Chondrocyte (in vitro differentiated cells): ENCODE measurements around the gene CCDC7. TPM values are rescaled to one million over a fixed set of nuclear protein-coding genes. Genes with fewer than 3 reads are reported as not detected.
A peak's percentile ranks its signal among the peaks of the same experiment; 100 is the strongest.
"Not testable (repeated sequence)": the region's sequence is repeated elsewhere in the genome, so short reads cannot be mapped to it uniquely, and the experiment has no call there.

Experiments used
- DNase-seq: peaks from one replicate; pipeline ENCODE4 v3.0.0; 2021; ENCODE audit warnings: mixed read lengths, low spot score
- H3K27ac Mint-ChIP-seq: one replicate; pipeline ENCODE4 v1.8.0; 2021; ENCODE audit warnings: mild to moderate bottlenecking, moderate library complexity, mixed read lengths; ENCODE audit not compliant: unreplicated experiment
- H3K27me3 Mint-ChIP-seq: 2 replicates; pipeline ENCODE4 v1.8.0; 2021; ENCODE audit warnings: low read depth, mixed read lengths
- H3K36me3 Mint-ChIP-seq: 2 replicates; pipeline ENCODE4 v1.8.0; 2021; ENCODE audit warnings: low read depth, mixed read lengths
- H3K4me1 Mint-ChIP-seq: 2 replicates; pipeline ENCODE4 v1.8.0; 2021; ENCODE audit warnings: low read depth, mild to moderate bottlenecking, mixed read lengths
- H3K4me3 Mint-ChIP-seq: one replicate; pipeline ENCODE4 v1.8.0; 2021; ENCODE audit warnings: mild to moderate bottlenecking, moderate library complexity, mixed read lengths; ENCODE audit not compliant: unreplicated experiment
- H3K9me3 Mint-ChIP-seq: 2 replicates; pipeline ENCODE4 v1.8.0; 2021; ENCODE audit warnings: low read depth, mixed read lengths
- CTCF ChIP-seq: fragments of 200-600 bp; sonication (generic); IDR thresholded peaks from 2 replicates; pipeline ENCODE4 v1.5.0; 2021; ENCODE audit warnings: antibody characterized with exemption, mild to moderate bottlenecking, moderate library complexity
- long read RNA-seq: library from polyadenylated mRNA; stranded (forward); transcript quantifications from one replicate; pipeline ENCODE4 v2.0.0, GENCODE V29; 2021
- total RNA-seq: library from RNA; stranded (reverse); gene quantifications from 3 replicates; pipeline ENCODE4 v1.2.1, GENCODE V29; 2021

Gene CCDC7
- total RNA-seq, result 7.0 to 13.4 TPM (median 10.2 TPM) in 3 replicates
- long read RNA-seq, partial matches to known transcripts, result 0 of 1 reads
- long read RNA-seq, other reads (novel, unspliced or antisense), result 1 of 1 reads

GRCh38 chr10:32445740-32446535, at the start of gene CCDC7:
TSS of gene CCDC7 (plus strand) at chr10:32446140. CDS start at chr10:32451643, 5,503 bp downstream.
- Mint-ChIP-seq H3K9me3 (peaks cover 4% of the 10 kb centered on the region), H3K4me3 (peak within 1 kb of the TSS; percentile 89), H3K27me3 (no peaks in the 10 kb centered on the region), H3K36me3 (peaks cover 1% of the 10 kb centered on the region), H3K4me1 (peaks cover 18% of the 10 kb centered on the region), H3K27ac (peak within 1 kb of the TSS; percentile 97)
- TF ChIP-seq CTCF, result peak; percentile 80
- DNase-seq, result no peak

- H3K9me3 Mint-ChIP-seq, H3K4me1 Mint-ChIP-seq, H3K4me3 Mint-ChIP-seq, DNase-seq, H3K27ac Mint-ChIP-seq, H3K27me3 Mint-ChIP-seq, H3K36me3 Mint-ChIP-seq: not testable (repeated sequence)
Measured at GRCh38 chr10:32397163-32397562, 48.8 kb upstream of the CCDC7 start.

- not testable (repeated sequence) for DNase-seq, H3K4me3 Mint-ChIP-seq, H3K27me3 Mint-ChIP-seq, H3K27ac Mint-ChIP-seq, H3K9me3 Mint-ChIP-seq, H3K4me1 Mint-ChIP-seq, H3K36me3 Mint-ChIP-seq
Measured at GRCh38 chr10:32399720-32400119, 46.2 kb upstream of the CCDC7 start.

GRCh38 chr10:32400961-32401360, 45.0 kb upstream of the CCDC7 start:
- Mint-ChIP-seq H3K36me3 (no peaks in the 10 kb centered on the region), H3K27me3 (no peaks in the 10 kb centered on the region), H3K4me3 (no peak overlapping the region), H3K4me1 (no peaks in the 10 kb centered on the region), H3K9me3 (no peaks in the 10 kb centered on the region), H3K27ac (no peak overlapping the region)
- TF ChIP-seq CTCF, result no peak
- no peak for DNase-seq

- Mint-ChIP-seq H3K27me3 (no peaks in the 10 kb centered on the region), H3K27ac (no peak overlapping the region), H3K4me1 (no peaks in the 10 kb centered on the region), H3K9me3 (no peaks in the 10 kb centered on the region), H3K36me3 (no peaks in the 10 kb centered on the region), H3K4me3 (no peak overlapping the region)
- no peak for TF ChIP-seq CTCF
- no peak for DNase-seq
Measured at GRCh38 chr10:32402499-32402898, 43.4 kb upstream of the CCDC7 start.

- no peaks in the 10 kb centered on the region for H3K27me3 Mint-ChIP-seq
- no peak overlapping the region for H3K4me3 Mint-ChIP-seq
- no peak for DNase-seq
- no peaks in the 10 kb centered on the region for H3K36me3 Mint-ChIP-seq
- no peak for TF ChIP-seq CTCF
- H3K27ac Mint-ChIP-seq, result no peak overlapping the region
- H3K4me1 Mint-ChIP-seq, result no peaks in the 10 kb centered on the region
- no peaks in the 10 kb centered on the region for H3K9me3 Mint-ChIP-seq
Measured at GRCh38 chr10:32403091-32403490, 42.8 kb upstream of the CCDC7 start.
